ENCODE data around the gene KCNT2.
"Not testable (repeated sequence)": the region's sequence is repeated elsewhere in the genome, so short reads cannot be mapped to it uniquely, and the experiment has no call there.

KCNT2 gene

GRCh38 chr1:196306421-196306820 is 301.8 kb downstream of the KCNT2 start:
- no peak for DNase-seq

GRCh38 chr1:196305216-196305615 is 303.0 kb downstream of the KCNT2 start:
- no peak for DNase-seq

GRCh38 chr1:196302981-196303380 is 305.3 kb downstream of the KCNT2 start:
- DNase-seq = no peak

GRCh38 chr1:196302420-196302819 is 305.8 kb downstream of the KCNT2 start:
- no peak for DNase-seq

- no peak for DNase-seq
Measured at GRCh38 chr1:196295766-196296165, 312.5 kb downstream of the KCNT2 start.

GRCh38 chr1:196278816-196279215 is 329.4 kb downstream of the KCNT2 start:
- DNase-seq = no peak

- DNase-seq = no peak
Measured at GRCh38 chr1:196277860-196278259, 330.4 kb downstream of the KCNT2 start.

- no peak for DNase-seq
Measured at GRCh38 chr1:196271212-196271947, 336.9 kb downstream of the KCNT2 start.

- not testable (repeated sequence) for DNase-seq
Measured at GRCh38 chr1:196263086-196263485, 345.2 kb downstream of the KCNT2 start.

GRCh38 chr1:196260270-196260669 is 348.0 kb downstream of the KCNT2 start:
- no peak for DNase-seq

GRCh38 chr1:196259316-196259715 is 348.9 kb downstream of the KCNT2 start:
- no peak for DNase-seq

- DNase-seq = no peak
Measured at GRCh38 chr1:196255762-196256161, 352.5 kb downstream of the KCNT2 start.

GRCh38 chr1:196229546-196229945 is 378.7 kb downstream of the KCNT2 start:
- DNase-seq = no peak

GRCh38 chr1:196214866-196215265 is 393.4 kb downstream of the KCNT2 start:
- no peak for DNase-seq

GRCh38 chr1:196209983-196210382 is 398.3 kb downstream of the KCNT2 start:
- no peak for DNase-seq

- DNase-seq = no peak
Measured at GRCh38 chr1:196209265-196209664, 399.0 kb downstream of the KCNT2 start.

- no peak for DNase-seq
Measured at GRCh38 chr1:196207612-196208217, 400.5 kb downstream of the KCNT2 start.

- DNase-seq = no peak
Measured at GRCh38 chr1:196205882-196206281, 402.4 kb downstream of the KCNT2 start.

- DNase-seq = no peak
Measured at GRCh38 chr1:196196486-196196885, 411.8 kb downstream of the KCNT2 start.

GRCh38 chr1:196193896-196194559 is 414.2 kb downstream of the KCNT2 start:
- DNase-seq = no peak

GRCh38 chr1:196183941-196184340 is 424.3 kb downstream of the KCNT2 start:
- DNase-seq = no peak

- DNase-seq = no peak
Measured at GRCh38 chr1:196181594-196181878, 426.7 kb downstream of the KCNT2 start.

GRCh38 chr1:196180847-196181593 is 427.2 kb downstream of the KCNT2 start:
- DNase-seq = no peak
